OCI-LY1 (cell line): ENCODE results near the gene ORMDL3.

Experiments
- H2AFZ ChIP-seq: fragments of 200-600 bp; sonication (generic), shearing (Covaris generic); 2 replicates; pipeline ENCODE4 v1.6.0; 2014; ENCODE audit warnings: antibody characterized with exemption, mild to moderate bottlenecking, low read length
- H3F3A ChIP-seq: fragments of 200-600 bp; sonication (generic), shearing (Covaris generic); 2 replicates; pipeline ENCODE4 v1.6.0; 2014; ENCODE audit warnings: mild to moderate bottlenecking, antibody characterized with exemption, low read length, moderate library complexity; ENCODE audit not compliant: insufficient read depth
- H3K27ac ChIP-seq: fragments of 200-600 bp; sonication (generic); 2 replicates; pipeline ENCODE4 v1.5.1; 2014; ENCODE audit warnings: low read length, mixed run types, mild to moderate bottlenecking, low read depth; ENCODE audit not compliant: poor library complexity, severe bottlenecking
- H3K27me3 ChIP-seq: fragments of 200-600 bp; sonication (generic); 2 replicates; pipeline ENCODE4 v1.6.0; 2014; ENCODE audit warnings: antibody characterized with exemption, mild to moderate bottlenecking, low read length, moderate library complexity; ENCODE audit not compliant: insufficient read depth
- H3K36me3 ChIP-seq: fragments of 200-600 bp; sonication (generic); 2 replicates; pipeline ENCODE4 v1.6.1; 2014; ENCODE audit warnings: mild to moderate bottlenecking, antibody characterized with exemption, low read length, moderate library complexity, mixed read lengths; ENCODE audit not compliant: insufficient read depth
- H3K4me1 ChIP-seq: fragments of 200-600 bp; sonication (generic); 2 replicates; pipeline ENCODE4 v1.5.1; 2014; ENCODE audit warnings: mild to moderate bottlenecking, low read length, moderate library complexity; ENCODE audit not compliant: insufficient read depth, severe bottlenecking
- H3K4me2 ChIP-seq: fragments of 200-600 bp; sonication (generic), shearing (Covaris generic); 2 replicates; pipeline ENCODE4 v1.6.1; 2014; ENCODE audit warnings: low read length
- H3K4me3 ChIP-seq: fragments of 200-600 bp; sonication (generic); 2 replicates; pipeline ENCODE4 v1.5.1; 2014; ENCODE audit warnings: low read length, low read depth, mild to moderate bottlenecking, mixed read lengths; ENCODE audit not compliant: poor library complexity, severe bottlenecking
- H3K79me2 ChIP-seq: fragments of 200-600 bp; shearing (Covaris generic); 2 replicates; pipeline ENCODE4 v1.6.1; 2016; ENCODE audit warnings: mixed run types, low read length, mixed read lengths; ENCODE audit not compliant: insufficient read depth
- H3K9ac ChIP-seq: fragments of 200-600 bp; sonication (generic), shearing (Covaris generic); 2 replicates; pipeline ENCODE4 v1.6.1; 2014; ENCODE audit warnings: mild to moderate bottlenecking, low read length, mixed read lengths
- H3K9me2 ChIP-seq: fragments of 200-600 bp; sonication (generic), shearing (Covaris generic); 2 replicates; pipeline ENCODE4 v1.6.1; 2014; ENCODE audit warnings: low read depth, mild to moderate bottlenecking, low read length, mixed read lengths
- H3K9me3 ChIP-seq: fragments of 200-600 bp; shearing (Covaris generic); 2 replicates; pipeline ENCODE4 v1.6.1; 2014; ENCODE audit warnings: low read length, mixed read lengths
- H4K20me1 ChIP-seq: fragments of 200-600 bp; sonication (generic), shearing (Covaris generic); 2 replicates; pipeline ENCODE4 v1.6.0; 2016; ENCODE audit warnings: mild to moderate bottlenecking, low read length; ENCODE audit not compliant: insufficient read depth
- EZH2 ChIP-seq: fragments of 200-600 bp; sonication (generic), shearing (Covaris generic); IDR thresholded peaks from 2 replicates; pipeline ENCODE4 v1.8.0; 2017; ENCODE audit warnings: borderline replicate concordance, mixed run types, mild to moderate bottlenecking, antibody characterized with exemption, low read length, moderate library complexity, mixed read lengths
- TF ChIP-seq, protein P1 (sequence below): fragments of 200-600 bp; sonication (generic), shearing (Covaris generic); IDR thresholded peaks from 2 replicates; pipeline ENCODE4 v1.5.1; 2017; ENCODE audit warnings: mild to moderate bottlenecking, antibody characterized with exemption, low read length, moderate library complexity, mixed read lengths

ORMDL3 gene

DNA sequence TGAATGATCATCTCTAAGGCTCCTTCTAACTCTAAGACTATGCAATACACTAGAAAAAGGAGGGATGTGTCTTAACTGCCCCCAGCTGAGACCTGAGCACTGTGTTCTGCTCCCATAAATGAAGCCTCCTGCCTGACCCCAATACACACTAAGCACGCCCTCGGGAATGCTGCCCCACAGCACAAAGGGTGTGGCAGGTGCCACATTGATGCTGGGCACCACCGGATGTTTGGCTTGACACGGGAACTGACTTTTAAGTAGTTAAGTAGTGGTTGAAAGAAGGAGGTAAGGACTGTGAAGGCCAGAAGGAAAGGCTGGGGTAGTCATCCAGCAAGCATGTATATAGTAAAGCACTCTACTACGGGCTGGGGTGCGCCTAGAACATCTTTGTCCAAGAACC is 39.4 kb upstream of the ORMDL3 start:
- H3K36me3 ChIP-seq, result no peaks in the 10 kb centered on the region

DNA sequence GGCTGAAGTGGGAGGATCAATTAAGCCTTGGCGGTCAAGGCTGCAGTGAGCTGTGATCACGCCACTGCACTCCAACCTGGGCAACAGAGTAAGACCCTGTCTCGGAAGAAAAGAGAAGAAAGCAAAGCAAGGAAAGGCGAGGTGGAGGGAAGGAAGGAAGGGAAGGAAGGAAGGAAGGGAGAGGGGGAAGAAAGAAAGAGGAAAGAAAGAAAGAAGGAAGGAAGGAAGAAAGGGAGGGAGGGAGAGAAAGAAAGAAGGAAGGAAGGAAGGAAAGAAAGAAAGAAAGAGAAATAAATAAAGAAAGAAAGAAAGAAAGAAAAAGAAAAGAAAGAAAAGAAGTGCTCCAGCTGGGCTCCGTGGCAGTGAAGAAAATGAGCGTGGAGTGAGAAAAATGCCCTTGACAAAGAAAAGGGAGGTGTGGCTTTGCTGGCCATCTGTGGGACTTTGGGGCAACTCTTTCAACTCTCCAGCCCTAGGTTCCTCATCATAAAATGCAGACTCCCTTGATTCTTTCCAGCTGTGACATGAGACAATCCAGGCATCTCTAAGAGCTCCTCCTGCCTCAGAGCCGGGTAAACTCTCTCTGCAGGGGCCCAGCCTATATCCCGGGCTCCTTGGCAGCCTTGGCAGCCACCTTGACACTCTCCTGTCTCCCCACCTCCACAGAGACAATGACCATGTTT is 37.8 kb upstream of the ORMDL3 start:
- TF ChIP-seq, protein P1, sequence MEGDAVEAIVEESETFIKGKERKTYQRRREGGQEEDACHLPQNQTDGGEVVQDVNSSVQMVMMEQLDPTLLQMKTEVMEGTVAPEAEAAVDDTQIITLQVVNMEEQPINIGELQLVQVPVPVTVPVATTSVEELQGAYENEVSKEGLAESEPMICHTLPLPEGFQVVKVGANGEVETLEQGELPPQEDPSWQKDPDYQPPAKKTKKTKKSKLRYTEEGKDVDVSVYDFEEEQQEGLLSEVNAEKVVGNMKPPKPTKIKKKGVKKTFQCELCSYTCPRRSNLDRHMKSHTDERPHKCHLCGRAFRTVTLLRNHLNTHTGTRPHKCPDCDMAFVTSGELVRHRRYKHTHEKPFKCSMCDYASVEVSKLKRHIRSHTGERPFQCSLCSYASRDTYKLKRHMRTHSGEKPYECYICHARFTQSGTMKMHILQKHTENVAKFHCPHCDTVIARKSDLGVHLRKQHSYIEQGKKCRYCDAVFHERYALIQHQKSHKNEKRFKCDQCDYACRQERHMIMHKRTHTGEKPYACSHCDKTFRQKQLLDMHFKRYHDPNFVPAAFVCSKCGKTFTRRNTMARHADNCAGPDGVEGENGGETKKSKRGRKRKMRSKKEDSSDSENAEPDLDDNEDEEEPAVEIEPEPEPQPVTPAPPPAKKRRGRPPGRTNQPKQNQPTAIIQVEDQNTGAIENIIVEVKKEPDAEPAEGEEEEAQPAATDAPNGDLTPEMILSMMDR, result no peak
- no peak overlapping the region for H3K4me2 ChIP-seq
- H3K9me2 ChIP-seq, result no peaks in the 10 kb centered on the region
- no peaks in the 10 kb centered on the region; the same call in 1 of the 2 replicates for H3K27me3 ChIP-seq
- H2AFZ ChIP-seq, result no peak overlapping the region
- no peaks in the 10 kb centered on the region for H4K20me1 ChIP-seq
- H3K79me2 ChIP-seq, result no peaks in the 10 kb centered on the region
- no peak overlapping the region for H3K4me3 ChIP-seq
- no peaks in the 10 kb centered on the region for H3K36me3 ChIP-seq
- no peaks in the 10 kb centered on the region for H3K4me1 ChIP-seq
- no peaks in the 10 kb centered on the region for H3F3A ChIP-seq
- H3K9me3 ChIP-seq, result no peaks in the 10 kb centered on the region
- H3K27ac ChIP-seq, result no peak overlapping the region
- no peak overlapping the region for H3K9ac ChIP-seq

More for the DNA sequence above, 39.4 kb upstream of the ORMDL3 start:
- no peaks in the 10 kb centered on the region for H4K20me1 ChIP-seq
- H3K79me2 ChIP-seq, result no peaks in the 10 kb centered on the region
- TF ChIP-seq, protein P1, result no peak
- TF ChIP-seq EZH2, result no peak
- no peaks in the 10 kb centered on the region for H3K9me3 ChIP-seq
- no peak overlapping the region for H2AFZ ChIP-seq
- H3K27ac ChIP-seq, result no peak overlapping the region
- no peak overlapping the region for H3K4me2 ChIP-seq
- no peaks in the 10 kb centered on the region for H3K4me1 ChIP-seq
- H3K4me3 ChIP-seq, result no peak overlapping the region
- H3K9me2 ChIP-seq, result no peaks in the 10 kb centered on the region
- no peaks in the 10 kb centered on the region for H3F3A ChIP-seq
- no peaks in the 10 kb centered on the region; the same call in 1 of the 2 replicates for H3K27me3 ChIP-seq
- no peak overlapping the region for H3K9ac ChIP-seq

- H3K4me3 ChIP-seq, result no peak overlapping the region
- H2AFZ ChIP-seq, result no peak overlapping the region
- H3K27ac ChIP-seq, result no peak overlapping the region
- H3K27me3 ChIP-seq, result no peaks in the 10 kb centered on the region; the same call in 1 of the 2 replicates
- H3K4me2 ChIP-seq, result no peak overlapping the region
- H3K79me2 ChIP-seq, result no peaks in the 10 kb centered on the region
- H3K4me1 ChIP-seq, result peaks cover 9% of the 10 kb centered on the region
- H3K36me3 ChIP-seq, result no peaks in the 10 kb centered on the region
- H3K9me3 ChIP-seq, result no peaks in the 10 kb centered on the region
- TF ChIP-seq, protein P1, result no peak
- TF ChIP-seq EZH2, result no peak
- no peaks in the 10 kb centered on the region for H3K9me2 ChIP-seq
- no peaks in the 10 kb centered on the region for H3F3A ChIP-seq
- no peaks in the 10 kb centered on the region for H4K20me1 ChIP-seq
- no peak overlapping the region for H3K9ac ChIP-seq
Measured at GRCh38 chr17:39963829-39964228, 36.4 kb upstream of the ORMDL3 start.
